HG03342 (cell line): Measurements from ENCODE around the gene AKAP5.
"Not testable (repeated sequence)": the region's sequence is repeated elsewhere in the genome, so short reads cannot be mapped to it uniquely, and the experiment has no call there.

Experiments used
- ATAC-seq: cut with Tn5 transposase; IDR thresholded peaks from one replicate; pipeline ENCODE4 v1.9.1; 2021; ENCODE audit warnings: mild to moderate bottlenecking, moderate library complexity; ENCODE audit not compliant: unreplicated experiment

The AKAP5 gene

GRCh38 chr14:64501411-64502171, 36.3 kb downstream of the AKAP5 start:
- ATAC-seq = no peak

- ATAC-seq = no peak
Observed at GRCh38 chr14:64502456-64502855, 37.2 kb downstream of the AKAP5 start.

GRCh38 chr14:64502887-64503433, 37.7 kb downstream of the AKAP5 start:
- peak; percentile 5 for ATAC-seq

DNA sequence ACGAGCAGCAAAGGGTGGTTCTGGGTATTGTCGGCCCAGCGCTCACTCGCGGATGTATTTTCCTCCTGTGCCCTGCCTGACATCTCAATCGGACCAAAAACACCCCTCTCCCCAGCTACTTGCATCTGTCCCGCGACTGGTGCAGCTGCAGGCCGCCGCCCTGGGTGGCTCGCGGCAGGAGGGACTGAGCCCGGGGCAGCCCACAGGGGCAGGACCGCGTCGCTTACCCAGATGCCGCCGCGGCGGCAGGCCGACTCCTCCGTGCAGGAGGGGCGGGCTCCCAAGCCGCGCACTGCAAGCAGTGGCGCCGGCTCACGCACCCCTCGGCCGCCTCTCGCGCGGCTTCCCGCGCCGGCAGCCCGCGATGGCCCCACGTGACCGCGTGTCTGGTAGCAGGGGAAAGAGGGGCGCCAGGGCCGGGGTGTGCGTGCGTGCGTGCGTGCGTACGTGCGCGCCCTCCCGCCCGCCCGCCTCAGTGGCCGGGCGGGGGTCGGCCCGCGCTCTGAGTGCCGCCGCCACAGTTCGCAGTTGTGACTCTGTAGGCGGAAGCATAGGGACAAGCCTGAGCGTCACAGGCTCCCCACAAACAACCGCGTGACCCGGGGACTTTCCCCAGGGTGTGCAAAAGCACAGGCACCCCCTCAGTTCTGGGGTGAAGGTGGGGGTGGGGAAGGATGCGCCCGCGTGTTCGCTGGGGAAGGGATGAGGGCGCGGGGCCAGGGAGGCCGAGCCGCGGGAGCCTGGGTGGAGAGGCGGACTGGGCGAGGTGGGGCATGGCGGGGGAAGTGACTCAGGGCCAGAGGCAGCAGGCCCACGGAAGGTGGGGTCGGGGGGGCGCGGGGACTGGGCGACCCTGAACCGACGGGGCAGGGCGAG, 38.4 kb downstream of the AKAP5 start, which contains the start of gene ZBTB25:
Gene ZBTB25 (minus strand): TSS at position 405 of the 876 bp plus-strand sequence. CDS start 13,305 bp downstream, outside the sequence.
- ATAC-seq = peak; percentile 64

GRCh38 chr14:64504310-64504896, 39.1 kb downstream of the AKAP5 start, which contains the start of gene ZBTB1:
TSS of gene ZBTB1 (plus strand) at chr14:64504770. CDS start at chr14:64521505, 16,735 bp downstream.
- no peak for ATAC-seq

DNA sequence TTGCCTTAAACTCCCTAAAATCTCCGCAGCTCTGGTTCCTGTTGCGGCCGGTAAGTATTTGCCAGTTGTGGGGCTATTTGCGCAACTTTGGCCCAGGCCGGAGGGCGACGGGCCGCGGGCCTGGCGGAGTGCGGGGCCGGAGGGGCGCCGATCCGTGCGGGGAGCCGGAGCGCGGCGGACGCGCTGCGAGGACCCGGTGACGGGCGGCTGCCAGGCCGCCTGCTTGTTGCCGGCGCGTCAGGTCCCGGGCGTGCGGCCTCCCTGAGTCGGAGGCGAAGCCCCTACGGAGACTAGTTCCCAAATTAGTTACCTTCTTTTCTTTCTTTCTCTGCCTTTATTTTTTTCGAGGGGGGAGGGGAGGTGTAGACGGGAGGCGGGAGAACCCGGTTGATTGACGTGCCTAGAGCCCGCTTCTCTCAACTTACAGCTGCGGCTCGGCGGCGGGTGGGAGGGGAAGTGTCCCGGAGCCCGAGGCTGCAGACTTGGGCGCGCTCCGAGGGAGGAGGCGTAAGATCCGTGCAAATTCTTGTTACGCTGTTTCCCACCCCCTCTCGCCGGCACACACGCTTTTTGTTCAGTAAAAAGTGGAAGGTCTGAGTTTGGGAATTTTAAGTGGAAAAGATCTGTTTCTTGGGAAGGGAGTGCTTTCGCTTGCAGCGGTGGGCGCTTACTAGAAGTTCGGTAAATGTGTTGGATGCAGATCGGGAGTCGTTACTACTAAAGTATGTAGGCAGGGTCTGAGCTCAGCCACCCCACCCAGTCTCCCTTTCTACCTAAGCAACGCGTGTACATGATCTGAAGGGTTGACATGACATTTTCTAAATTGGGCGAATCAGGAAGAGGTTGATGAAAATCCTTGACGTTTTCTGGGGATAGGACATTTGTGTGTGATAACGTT, 39.8 kb downstream of the AKAP5 start:
- peak; percentile 25 for ATAC-seq

GRCh38 chr14:64506721-64507120, 41.4 kb downstream of the AKAP5 start:
- ATAC-seq = no peak

GRCh38 chr14:64507376-64508156, 42.3 kb downstream of the AKAP5 start:
- ATAC-seq = no peak

DNA sequence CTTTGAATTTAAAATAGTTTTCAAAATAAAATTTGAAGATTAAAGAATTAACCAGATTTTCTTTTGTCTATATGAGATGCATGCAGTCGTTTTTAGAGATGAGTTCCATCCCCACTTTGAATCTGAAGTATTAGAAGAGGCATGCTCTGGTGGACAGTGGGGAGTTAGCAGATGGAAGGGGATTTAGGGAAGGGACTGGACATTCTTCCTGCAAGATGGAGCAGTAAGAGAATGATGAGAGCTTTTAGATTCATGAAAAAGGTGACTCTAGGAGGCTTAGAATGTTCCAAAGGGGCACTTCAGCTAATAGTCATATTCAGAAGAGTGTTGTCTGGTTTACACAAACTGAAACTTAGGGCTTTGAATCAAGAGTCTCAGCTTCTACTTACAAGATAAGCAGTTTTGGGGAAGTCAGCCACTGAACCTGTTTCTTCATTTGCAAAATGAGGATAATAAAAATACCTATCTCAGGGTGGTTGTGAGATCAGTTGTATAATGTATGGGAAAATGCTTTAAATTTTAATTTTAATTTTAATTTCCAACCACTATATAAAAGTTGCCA, 43.0 kb downstream of the AKAP5 start:
- peak; percentile 10 for ATAC-seq

DNA sequence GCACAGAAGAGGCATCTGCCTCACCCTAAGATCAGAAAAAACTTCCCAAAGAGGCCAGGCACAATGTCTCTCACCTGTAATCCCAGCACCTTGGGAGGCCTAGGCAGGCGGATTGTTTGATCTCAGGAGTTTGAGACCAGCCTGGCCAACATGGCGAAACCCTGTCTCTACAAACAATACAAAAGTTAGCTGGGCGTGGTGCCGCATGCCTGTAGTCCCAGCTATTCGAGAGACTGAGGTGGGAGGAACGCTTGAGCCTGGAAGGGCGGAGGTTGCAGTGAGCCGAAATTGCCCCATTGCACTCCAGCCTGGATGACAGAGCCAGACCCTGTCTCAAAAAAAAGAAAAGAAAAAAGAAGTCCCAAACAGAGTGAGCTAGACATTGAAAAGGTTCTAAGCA, 43.7 kb downstream of the AKAP5 start:
- ATAC-seq = no peak

- no peak for ATAC-seq
Observed at GRCh38 chr14:64510825-64511671, 45.7 kb downstream of the AKAP5 start.

- ATAC-seq = no peak
Observed at GRCh38 chr14:64513271-64513670, 48.0 kb downstream of the AKAP5 start.

GRCh38 chr14:64515053-64515452, 49.8 kb downstream of the AKAP5 start:
- no peak for ATAC-seq

- ATAC-seq = no peak
Observed at GRCh38 chr14:64516969-64517368, 51.7 kb downstream of the AKAP5 start.

DNA sequence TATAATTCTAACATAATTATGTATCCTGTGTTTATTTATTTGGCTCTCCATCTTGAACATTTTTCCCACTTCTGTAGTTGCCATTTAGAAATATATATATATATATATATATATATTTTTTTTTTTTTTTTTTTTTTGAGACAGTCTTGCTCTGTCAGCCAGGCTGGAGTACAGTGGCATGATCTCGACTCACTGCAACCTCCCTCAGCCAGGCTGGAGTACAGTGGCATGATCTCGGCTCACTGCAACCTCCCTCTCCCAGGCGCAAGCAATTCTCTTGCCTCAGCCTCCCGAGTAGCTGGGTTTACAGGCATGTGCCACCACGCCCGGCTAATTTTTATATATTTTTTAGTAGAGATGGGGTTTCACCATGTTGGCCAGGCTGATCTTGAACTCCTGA, 52.4 kb downstream of the AKAP5 start:
- not testable (repeated sequence) for ATAC-seq

GRCh38 chr14:64518229-64518628, 52.9 kb downstream of the AKAP5 start:
- no peak for ATAC-seq

DNA sequence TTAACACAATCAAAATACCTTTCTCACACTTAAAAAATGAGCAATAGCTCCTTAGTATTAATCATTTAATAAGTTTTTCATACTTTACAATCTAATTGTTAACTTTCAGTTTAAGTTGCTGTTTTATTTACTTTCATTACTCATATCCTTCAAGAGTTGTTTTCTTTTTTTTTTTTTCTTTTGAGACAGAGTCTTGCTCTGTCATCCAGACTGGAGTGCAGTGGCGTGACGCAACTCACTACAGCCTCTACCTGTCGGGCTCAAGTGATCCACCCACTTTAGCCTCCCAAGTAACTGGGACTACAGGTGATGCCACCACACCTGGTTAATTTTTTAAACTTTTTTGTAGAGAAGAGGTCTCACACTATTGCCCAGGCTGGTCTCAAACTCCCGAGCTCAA, 55.4 kb downstream of the AKAP5 start:
- ATAC-seq = no peak
